Thyroid gland (tissue), 4 donors: ENCODE data around the gene TMPRSS6.

Experiments used
- POLR2A ChIP-seq, 2 donors: fragments of 450-650 bp; IDR thresholded peaks; one replicate each; pipeline ENCODE4 v1.6.1; 2017; ENCODE audit warnings: antibody characterized with exemption in 2 of 2, mild to moderate bottlenecking in 2 of 2, moderate library complexity in 1 of 2
- TF ChIP-seq, protein P1 (sequence below), 6 experiments: fragments of 200-600 bp in 3 of 6; fragments of 450-650 bp in 3 of 6; sonication (generic) in 3 of 6; IDR thresholded peaks; one replicate each; pipeline ENCODE4 v1.5.1; 2016 to 2019; ENCODE audit warnings: antibody characterized with exemption in 6 of 6, mild to moderate bottlenecking in 2 of 6, inconsistent platforms in 1 of 6, moderate library complexity in 1 of 6

DNA sequence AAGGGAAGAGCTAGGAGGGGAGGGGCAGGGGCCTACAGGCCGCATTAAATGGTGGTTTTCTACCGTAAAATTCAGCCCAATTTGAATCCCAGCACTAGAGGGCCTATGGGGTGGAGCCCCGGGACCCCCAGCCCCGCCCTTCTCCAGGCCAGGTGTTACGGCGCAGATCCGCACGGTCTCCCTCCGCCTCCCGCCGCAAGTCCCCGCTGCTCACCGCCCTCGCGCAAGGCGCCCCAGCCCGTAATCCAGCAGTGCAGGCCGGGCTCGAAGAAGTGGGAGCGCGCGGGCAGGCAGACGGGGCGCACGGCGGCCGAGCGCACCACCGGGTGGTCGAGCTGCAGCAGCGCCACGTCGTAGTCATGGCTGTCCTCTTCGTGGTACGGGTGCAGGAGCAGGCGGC is 40.7 kb downstream of the TMPRSS6 start:
- TF ChIP-seq POLR2A (IDR thresholded peaks at IDR 0.05): no peak
- TF ChIP-seq, protein P1, sequence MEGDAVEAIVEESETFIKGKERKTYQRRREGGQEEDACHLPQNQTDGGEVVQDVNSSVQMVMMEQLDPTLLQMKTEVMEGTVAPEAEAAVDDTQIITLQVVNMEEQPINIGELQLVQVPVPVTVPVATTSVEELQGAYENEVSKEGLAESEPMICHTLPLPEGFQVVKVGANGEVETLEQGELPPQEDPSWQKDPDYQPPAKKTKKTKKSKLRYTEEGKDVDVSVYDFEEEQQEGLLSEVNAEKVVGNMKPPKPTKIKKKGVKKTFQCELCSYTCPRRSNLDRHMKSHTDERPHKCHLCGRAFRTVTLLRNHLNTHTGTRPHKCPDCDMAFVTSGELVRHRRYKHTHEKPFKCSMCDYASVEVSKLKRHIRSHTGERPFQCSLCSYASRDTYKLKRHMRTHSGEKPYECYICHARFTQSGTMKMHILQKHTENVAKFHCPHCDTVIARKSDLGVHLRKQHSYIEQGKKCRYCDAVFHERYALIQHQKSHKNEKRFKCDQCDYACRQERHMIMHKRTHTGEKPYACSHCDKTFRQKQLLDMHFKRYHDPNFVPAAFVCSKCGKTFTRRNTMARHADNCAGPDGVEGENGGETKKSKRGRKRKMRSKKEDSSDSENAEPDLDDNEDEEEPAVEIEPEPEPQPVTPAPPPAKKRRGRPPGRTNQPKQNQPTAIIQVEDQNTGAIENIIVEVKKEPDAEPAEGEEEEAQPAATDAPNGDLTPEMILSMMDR (IDR thresholded peaks at IDR 0.05): no peak
